ENCODE measurements around the gene CMTM1.

- TF ChIP-seq TAF1 (IDR thresholded peaks at IDR 0.05; ENCODE audit: low read depth) (no peak), POLR2AphosphoS5 (IDR thresholded peaks at IDR 0.05) (no peak), EP300 (conservative IDR thresholded peaks at IDR 0.05; ENCODE audit: poor library complexity, severe bottlenecking) (no peak), EZH2 (IDR thresholded peaks at IDR 0.05; ENCODE audit: borderline replicate concordance, insufficient read depth, low read length, poor library complexity, severe bottlenecking) (no peak), RAD21 (conservative IDR thresholded peaks at IDR 0.05) (no peak), REST (IDR thresholded peaks at IDR 0.05; ENCODE audit: borderline replicate concordance) (no peak)
- TF ChIP-seq, protein P1, sequence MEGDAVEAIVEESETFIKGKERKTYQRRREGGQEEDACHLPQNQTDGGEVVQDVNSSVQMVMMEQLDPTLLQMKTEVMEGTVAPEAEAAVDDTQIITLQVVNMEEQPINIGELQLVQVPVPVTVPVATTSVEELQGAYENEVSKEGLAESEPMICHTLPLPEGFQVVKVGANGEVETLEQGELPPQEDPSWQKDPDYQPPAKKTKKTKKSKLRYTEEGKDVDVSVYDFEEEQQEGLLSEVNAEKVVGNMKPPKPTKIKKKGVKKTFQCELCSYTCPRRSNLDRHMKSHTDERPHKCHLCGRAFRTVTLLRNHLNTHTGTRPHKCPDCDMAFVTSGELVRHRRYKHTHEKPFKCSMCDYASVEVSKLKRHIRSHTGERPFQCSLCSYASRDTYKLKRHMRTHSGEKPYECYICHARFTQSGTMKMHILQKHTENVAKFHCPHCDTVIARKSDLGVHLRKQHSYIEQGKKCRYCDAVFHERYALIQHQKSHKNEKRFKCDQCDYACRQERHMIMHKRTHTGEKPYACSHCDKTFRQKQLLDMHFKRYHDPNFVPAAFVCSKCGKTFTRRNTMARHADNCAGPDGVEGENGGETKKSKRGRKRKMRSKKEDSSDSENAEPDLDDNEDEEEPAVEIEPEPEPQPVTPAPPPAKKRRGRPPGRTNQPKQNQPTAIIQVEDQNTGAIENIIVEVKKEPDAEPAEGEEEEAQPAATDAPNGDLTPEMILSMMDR (IDR thresholded peaks at IDR 0.05; ENCODE audit: poor library complexity, severe bottlenecking), result no peak
These were observed 37.9 kb upstream of the CMTM1 start for GRCh38 chr16:66528294-66528693.
